IPS DF 4.7 (cell line): ENCODE measurements around the gene ADAT3.

ENCODE experiments used
- DNase-seq: peaks from one replicate; pipeline ENCODE4 v3.0.0-alpha.2; 2013; ENCODE audit warnings: low spot score; ENCODE audit errors: extremely low read depth

The ADAT3 gene

GRCh38 chr19:1905110-1905862 lies at the start of gene ADAT3, which contains the start of gene SCAMP4:
TSS of gene ADAT3 (plus strand) at chr19:1905399. CDS start at chr19:1912048, 6,649 bp downstream.
TSS of gene SCAMP4 (plus strand) at chr19:1905399. CDS start at chr19:1915020, 9,621 bp downstream.
- DNase-seq, result peak; percentile 86

GRCh38 chr19:1855828-1856255 lies 49.4 kb upstream of the ADAT3 start:
- DNase-seq, result no peak

GRCh38 chr19:1856345-1856697 lies 48.9 kb upstream of the ADAT3 start:
- no peak for DNase-seq

- no peak for DNase-seq
Observed at GRCh38 chr19:1856698-1857603, 48.2 kb upstream of the ADAT3 start.

- no peak for DNase-seq
Observed at GRCh38 chr19:1857648-1858326, 47.4 kb upstream of the ADAT3 start.

GRCh38 chr19:1858412-1859081 lies 46.7 kb upstream of the ADAT3 start:
- DNase-seq, result no peak

GRCh38 chr19:1859331-1859781 lies 45.8 kb upstream of the ADAT3 start:
- DNase-seq, result no peak

- DNase-seq, result no peak
Observed at GRCh38 chr19:1860042-1860775, 45.0 kb upstream of the ADAT3 start.

- DNase-seq, result no peak
Observed at GRCh38 chr19:1860821-1861598, 44.2 kb upstream of the ADAT3 start.

- DNase-seq, result no peak
Observed at GRCh38 chr19:1861599-1862031, 43.6 kb upstream of the ADAT3 start.

- no peak for DNase-seq
Observed at GRCh38 chr19:1862068-1862423, 43.2 kb upstream of the ADAT3 start.

GRCh38 chr19:1862424-1863327 lies 42.5 kb upstream of the ADAT3 start:
- no peak for DNase-seq

- DNase-seq, result no peak
Observed at GRCh38 chr19:1863328-1863637, 41.9 kb upstream of the ADAT3 start, which contains the start of gene KLF16. TSS of gene KLF16 (minus strand) at chr19:1863579. CDS start at chr19:1863497, 82 bp downstream.

- DNase-seq, result no peak
Observed at GRCh38 chr19:1863638-1864479, 41.3 kb upstream of the ADAT3 start.

GRCh38 chr19:1864480-1865171 lies 40.6 kb upstream of the ADAT3 start:
- DNase-seq, result no peak

- no peak for DNase-seq
Observed at GRCh38 chr19:1865172-1866010, 39.8 kb upstream of the ADAT3 start.
